GM18951 (cell line): ENCODE data around the gene CNPY4.

ENCODE experiments used
- POLR2A ChIP-seq: IDR thresholded peaks from 4 replicates; pipeline ENCODE4 v1.6.1; 2011; ENCODE audit warnings: mild to moderate bottlenecking; ENCODE audit not compliant: insufficient read length, insufficient read depth; ENCODE audit errors: extremely low read depth
- in situ Hi-C: fragments of 300-500 bp; cut with MboI; formaldehyde crosslinking; loops from one replicate; pipeline ENCODE4 v1.12.0; 2022; ENCODE audit warnings: low sequenced_read_pairs, mixed read lengths, inconsistent platforms; ENCODE audit not compliant: unreplicated experiment

CNPY4 gene

DNA sequence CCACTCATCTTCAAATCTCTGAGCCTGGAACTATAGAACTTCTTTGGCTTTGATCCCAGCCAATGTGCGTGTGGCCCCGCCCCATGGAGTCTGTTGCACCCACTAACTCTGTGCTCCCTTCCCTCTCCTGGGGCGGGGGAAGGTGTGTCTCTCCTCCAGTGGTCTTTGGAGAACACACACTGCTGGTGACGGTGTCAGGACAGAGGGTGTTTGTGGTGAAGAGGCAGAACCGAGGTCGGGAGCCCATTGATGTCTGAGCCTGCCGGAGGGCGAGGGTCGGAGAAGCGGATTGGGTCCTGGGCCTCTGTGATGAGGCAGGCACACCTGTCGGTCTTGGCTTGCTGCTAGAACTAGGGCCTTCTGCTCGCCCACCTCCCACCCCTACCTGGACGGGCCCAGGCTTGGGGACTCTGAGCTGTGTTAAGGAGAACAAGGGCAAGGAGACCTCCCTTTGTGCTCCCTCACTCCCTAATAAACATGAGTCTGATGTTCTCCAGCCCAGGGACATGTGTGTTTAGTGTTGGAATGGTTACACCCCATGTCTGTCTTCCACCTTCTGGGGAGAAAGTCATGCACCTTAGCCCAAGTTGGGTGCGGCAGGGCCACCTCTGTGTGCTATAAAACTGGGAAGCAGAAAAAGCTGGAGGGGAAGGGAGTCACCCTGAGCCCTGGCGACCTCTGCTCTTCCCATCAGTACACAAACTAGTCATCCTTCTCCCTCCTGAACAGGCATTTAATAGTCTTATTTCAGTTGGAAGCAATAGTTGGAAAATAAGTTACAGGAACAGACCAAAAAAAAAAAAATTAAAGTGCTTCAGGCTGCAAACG, 34.5 kb downstream of the CNPY4 start:
- in situ Hi-C loops, result no loop called here
- no peak for TF ChIP-seq POLR2A

- in situ Hi-C loops, result no loop called here
- TF ChIP-seq POLR2A, result no peak
Observed at GRCh38 chr7:100154651-100155491, 35.4 kb downstream of the CNPY4 start.

DNA sequence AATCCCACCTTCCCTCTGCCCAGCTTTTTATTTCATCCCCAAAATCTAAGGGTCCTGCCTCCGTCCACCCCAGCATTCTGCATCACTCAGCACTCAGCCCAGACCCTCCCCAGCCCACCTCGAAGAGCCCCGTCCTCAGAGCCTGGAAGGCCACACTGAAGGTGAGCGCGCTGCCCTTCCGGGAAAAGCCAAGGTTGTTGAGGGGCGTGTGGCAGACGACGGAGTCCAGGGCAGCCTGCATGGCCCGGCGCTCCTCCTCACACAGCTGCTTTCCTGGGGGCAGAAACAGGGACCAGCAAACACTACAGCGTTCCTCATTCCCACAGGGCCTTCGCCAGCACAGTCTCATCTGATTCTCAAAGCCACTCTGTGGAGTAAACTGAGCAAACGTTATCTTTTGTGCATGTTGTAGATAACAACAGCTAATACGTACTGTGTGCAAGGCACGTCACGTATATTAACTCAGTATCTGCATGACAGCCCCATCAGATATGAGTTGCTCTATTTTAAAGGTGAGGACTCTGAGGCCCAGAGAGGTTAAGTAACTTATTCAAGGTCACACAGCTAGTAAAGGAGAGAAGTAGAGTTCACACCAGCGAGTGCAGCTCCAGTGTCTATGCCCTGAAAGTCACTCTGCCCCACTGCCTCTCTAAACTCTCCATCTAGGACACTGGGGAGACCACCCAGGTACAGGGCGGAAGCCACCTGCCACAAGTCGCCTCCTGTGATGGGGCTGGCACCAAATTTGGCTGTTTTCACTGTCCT, 36.3 kb downstream of the CNPY4 start:
- TF ChIP-seq POLR2A, result peak; percentile 0
- in situ Hi-C loops, result no loop called here

- in situ Hi-C loops, result no loop called here
Observed at GRCh38 chr7:100156331-100157068, 37.1 kb downstream of the CNPY4 start.

GRCh38 chr7:100157069-100157333, 37.6 kb downstream of the CNPY4 start:
- in situ Hi-C loops, result no loop called here
- TF ChIP-seq POLR2A, result no peak

More at GRCh38 chr7:100156331-100157068, 37.1 kb downstream of the CNPY4 start:
- no peak for TF ChIP-seq POLR2A

DNA sequence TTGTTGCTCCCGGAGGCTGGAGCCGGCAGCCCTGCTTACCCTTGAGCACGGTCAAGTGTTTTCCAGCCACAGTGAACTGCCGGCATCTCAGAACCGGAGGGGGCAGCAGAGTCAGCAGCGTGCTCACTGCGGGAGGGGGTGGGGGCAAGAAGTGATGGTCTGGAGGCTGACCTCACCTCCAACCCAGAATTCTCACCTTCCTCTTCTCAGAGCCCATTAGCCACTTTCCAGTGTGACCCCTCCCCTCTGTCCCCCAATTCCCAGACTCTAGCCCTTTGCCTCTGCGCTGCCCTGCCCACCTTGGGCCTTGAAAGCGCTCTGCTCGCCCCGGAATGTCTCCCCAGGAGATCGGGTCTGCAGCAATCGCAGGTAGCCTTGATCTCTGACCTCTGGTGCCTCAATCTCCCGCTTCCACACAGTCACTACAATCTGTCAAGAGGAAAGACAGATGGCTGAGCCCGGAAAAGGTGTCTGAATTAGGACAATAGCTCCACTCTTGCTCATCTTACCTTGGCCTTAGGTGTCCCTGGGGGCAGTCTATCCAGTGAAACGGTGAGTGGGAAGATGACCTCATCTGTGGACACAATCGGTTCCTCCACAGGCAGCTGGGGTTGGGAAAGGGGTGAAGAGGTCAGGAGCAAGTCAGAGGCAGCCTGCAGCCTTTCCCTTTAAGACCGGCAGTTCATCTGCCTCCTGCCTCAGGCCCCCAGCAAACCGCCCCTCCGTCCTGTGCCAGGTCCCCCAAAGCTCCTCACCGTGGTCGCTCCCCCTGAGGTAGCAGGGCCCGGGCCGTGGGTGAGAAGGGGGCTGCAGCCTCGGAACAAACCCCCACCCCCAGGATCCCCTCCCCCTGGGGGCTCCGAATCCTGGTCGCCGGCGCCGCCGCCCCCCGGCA, 38.1 kb downstream of the CNPY4 start:
- in situ Hi-C loops, result no loop called here
- no peak for TF ChIP-seq POLR2A

DNA sequence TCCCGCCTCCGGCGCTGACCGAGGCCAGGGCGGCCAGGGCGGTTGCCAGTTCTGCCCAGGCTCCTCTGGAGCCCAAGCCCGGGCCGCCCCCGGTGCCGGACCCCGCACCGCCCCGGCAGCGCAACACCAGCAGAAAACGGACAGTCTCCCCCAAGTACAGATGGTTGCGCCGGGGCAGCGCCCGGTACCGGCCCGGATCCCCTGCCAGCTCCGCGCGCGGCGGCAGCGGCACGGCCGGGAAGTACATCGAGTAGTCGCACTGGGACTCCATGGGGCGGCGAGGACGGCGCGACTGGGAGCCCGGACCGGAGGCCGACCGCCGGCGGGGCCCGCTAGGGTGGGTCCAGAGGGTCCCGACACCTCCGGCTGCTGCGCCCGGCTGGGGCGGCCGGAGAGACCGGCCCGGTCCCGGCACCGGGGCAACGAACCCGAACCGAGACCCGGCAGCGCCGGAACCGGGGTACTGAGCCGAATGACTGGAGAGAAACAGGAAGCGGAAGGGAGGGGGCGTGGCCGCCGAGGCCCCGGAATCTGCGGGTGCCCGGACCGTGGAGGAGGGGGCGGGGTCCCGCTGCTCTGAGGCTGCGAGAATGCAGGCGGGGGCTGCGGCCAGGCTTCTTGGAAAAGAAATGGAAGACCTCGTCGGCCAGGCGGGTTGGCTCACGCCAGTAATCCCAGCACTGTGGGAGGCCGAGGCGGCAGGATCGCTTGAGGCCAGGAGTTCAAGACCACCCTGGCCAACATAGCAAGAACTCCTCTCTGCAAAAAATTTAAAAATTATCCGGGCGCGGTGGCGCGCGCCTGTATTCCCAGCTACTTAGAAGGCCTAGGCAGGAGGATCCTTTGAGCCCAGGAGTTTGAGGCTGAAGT, 39.0 kb downstream of the CNPY4 start, which contains the start of gene TRAPPC14:
Gene TRAPPC14, minus strand, starts transcription at position 495 of the 870 bp plus-strand sequence. Its CDS starts 224 bp downstream, at position 271.
- in situ Hi-C loops, result no loop called here

GRCh38 chr7:100159099-100159623, 39.7 kb downstream of the CNPY4 start:
- in situ Hi-C loops, result no loop called here
- TF ChIP-seq POLR2A, result no peak

More for the DNA sequence above, 39.0 kb downstream of the CNPY4 start, which contains the start of gene TRAPPC14:
- TF ChIP-seq POLR2A, result peak; percentile 90

DNA sequence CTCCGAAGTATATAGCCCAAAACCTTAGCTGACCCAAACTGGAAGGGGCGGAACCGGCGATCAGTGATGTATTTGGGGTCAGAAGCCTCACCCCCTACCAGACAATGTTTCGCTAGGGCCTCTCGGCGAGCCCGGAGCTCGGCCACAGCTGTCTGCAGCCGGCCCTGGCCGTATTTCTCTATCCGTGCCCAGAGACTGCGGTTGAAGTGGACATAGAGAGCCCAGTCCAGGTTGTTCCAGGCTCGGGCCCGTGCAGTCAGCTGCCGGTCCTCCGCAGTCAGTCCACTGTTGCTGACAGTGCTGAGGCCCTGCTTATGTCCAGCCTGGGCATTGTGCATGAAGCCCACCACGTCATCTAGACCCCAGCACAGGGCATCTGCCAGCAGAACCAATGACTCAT, 40.6 kb downstream of the CNPY4 start:
- in situ Hi-C loops, result no loop called here
- TF ChIP-seq POLR2A, result no peak

DNA sequence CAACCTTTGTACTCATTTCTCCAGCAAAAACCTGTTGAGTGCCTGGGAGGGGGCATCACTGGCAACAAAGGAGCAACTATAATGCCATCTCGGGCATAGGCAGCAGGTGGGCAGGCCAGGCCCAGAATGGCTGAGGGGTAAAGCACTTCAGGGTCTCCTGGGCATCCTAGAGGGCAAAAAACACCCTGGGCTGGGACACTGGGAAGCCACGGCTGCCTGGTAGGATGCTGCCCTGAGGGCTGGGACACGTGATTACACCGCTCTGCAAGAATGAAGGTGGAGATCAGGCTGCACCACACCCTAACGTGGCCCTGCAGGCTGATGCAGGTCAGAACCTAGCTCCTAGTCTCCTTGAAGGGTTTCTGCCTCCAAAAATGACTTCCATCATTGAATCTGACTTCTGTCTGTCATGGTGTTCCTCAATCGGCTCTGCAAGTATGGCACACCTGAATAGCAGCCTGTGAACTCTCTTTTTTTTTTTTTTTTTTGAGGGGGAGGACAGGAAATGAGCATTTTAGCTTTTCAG, 43.6 kb downstream of the CNPY4 start:
- no peak for TF ChIP-seq POLR2A
- in situ Hi-C loops, result no loop called here
